Gastroesophageal sphincter (tissue), 4 donors: ENCODE data around the gene LITAFD. TPM values are rescaled to one million over a fixed set of nuclear protein-coding genes. Genes with fewer than 3 reads are reported as not detected.

Source experiments
- ATAC-seq: fragments of 150-250 bp; one replicate; pipeline ENCODE4 v1.9.1; 2016; ENCODE audit warnings: mild to moderate bottlenecking, moderate library complexity
- H3K27ac ChIP-seq, 4 donors: fragments of 200-600 bp; sonication (generic) in 3 of 4; 1 replicate in 3 of 4; 2 replicates in 1 of 4; pipeline ENCODE4 v1.5.1; 2016 to 2019
- H3K27me3 ChIP-seq: fragments of 200-600 bp; sonication (generic); one replicate; pipeline ENCODE4 v1.5.1; 2019
- H3K36me3 ChIP-seq, 2 donors: fragments of 200-600 bp; sonication (generic); one replicate each; pipeline ENCODE4 v1.5.1; 2019; ENCODE audit warnings: control low read depth in 1 of 2
- H3K4me1 ChIP-seq, 3 donors: fragments of 200-600 bp; sonication (generic); 1 replicate in 2 of 3; 2 replicates in 1 of 3; pipeline ENCODE4 v1.5.1; 2016 to 2019; ENCODE audit warnings: control low read depth in 2 of 3
- H3K4me3 ChIP-seq, 2 donors: fragments of 200-600 bp; sonication (generic); one replicate each; pipeline ENCODE4 v1.5.1; 2019; ENCODE audit warnings: mild to moderate bottlenecking in 1 of 2, moderate library complexity in 1 of 2
- H3K9me3 ChIP-seq, 3 donors: fragments of 200-600 bp; sonication (generic); one replicate each; pipeline ENCODE4 v1.5.1; 2017 to 2019; ENCODE audit warnings: control low read depth in 2 of 3
- EP300 ChIP-seq: sonication (generic); formaldehyde crosslinking; IDR thresholded peaks from one replicate; pipeline ENCODE4 v1.6.1; 2017; ENCODE audit warnings: antibody characterized with exemption, mild to moderate bottlenecking
- POLR2A ChIP-seq, 2 donors: fragments of 450-650 bp; IDR thresholded peaks; one replicate each; pipeline ENCODE4 v1.6.1; 2017; ENCODE audit warnings: antibody characterized with exemption in 2 of 2, mild to moderate bottlenecking in 2 of 2, moderate library complexity in 1 of 2
- POLR2AphosphoS5 ChIP-seq: sonication (generic); formaldehyde crosslinking; IDR thresholded peaks from one replicate; pipeline ENCODE4 v1.6.1; 2017; ENCODE audit warnings: antibody characterized with exemption
- WGBS, 2 donors: methylation state at CpG; one replicate each; pipeline ENCODE4 v1.1.5; 2018; ENCODE audit warnings: low coverage in 1 of 2; 5-methylcytosine and 5-hydroxymethylcytosine counted together
- total RNA-seq, 4 donors: library from RNA; depleted of rRNA; stranded (reverse); fragments of >200 nt; gene quantifications; one replicate each; pipeline ENCODE4 v1.1.0, GENCODE V29; 2016
- TF ChIP-seq, protein P1 (sequence below), 4 experiments: fragments of 200-600 bp in 2 of 4; fragments of 450-650 bp in 2 of 4; sonication (generic) in 1 of 4; IDR thresholded peaks; one replicate each; pipeline ENCODE4 v1.5.1; 2017 to 2019; ENCODE audit warnings: antibody characterized with exemption in 4 of 4, mild to moderate bottlenecking in 2 of 4, moderate library complexity in 2 of 4

Gene LITAFD
- total RNA-seq, 4 donors from 2014 or later, result not detected

DNA sequence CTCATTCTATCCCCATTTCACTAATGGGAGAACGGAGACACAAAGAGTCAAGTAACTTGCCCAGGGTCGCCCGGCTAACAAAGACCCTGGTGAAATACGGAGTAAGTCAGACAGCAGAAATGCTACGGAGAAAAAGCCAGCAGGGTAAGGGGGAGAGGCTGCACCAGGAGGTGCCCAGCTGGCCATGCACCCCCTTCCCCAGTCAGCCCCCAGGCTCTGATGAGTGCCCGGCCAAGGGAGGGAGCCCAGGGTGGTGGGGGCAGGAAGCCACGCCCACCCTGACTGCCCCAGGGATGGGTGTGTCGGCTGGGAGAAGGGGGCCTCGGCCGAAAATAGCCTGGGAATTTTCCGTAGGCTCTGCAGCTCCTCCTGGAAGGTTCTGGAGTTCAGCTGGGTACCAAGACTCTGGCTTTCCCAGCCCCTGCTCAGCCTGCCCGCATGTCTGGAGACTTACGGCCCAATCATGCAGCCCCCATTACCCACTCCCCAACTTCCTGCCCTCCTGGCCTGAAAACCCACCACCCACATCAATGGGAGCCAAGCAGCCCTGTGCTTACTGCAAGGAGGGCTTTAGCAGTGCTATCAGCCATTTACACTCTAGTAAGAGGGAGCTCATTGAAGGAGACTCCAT lies 17.6 kb upstream of the LITAFD start:
- no peaks in the 10 kb centered on the region for H3K9me3 ChIP-seq
- H3K27ac ChIP-seq, result peak overlapping the region in 3 of 4 donors; percentile 25 to 87 (median 86)
- no peak for ATAC-seq
- no peak for TF ChIP-seq EP300
- TF ChIP-seq POLR2AphosphoS5, result no peak
- TF ChIP-seq, protein P1, sequence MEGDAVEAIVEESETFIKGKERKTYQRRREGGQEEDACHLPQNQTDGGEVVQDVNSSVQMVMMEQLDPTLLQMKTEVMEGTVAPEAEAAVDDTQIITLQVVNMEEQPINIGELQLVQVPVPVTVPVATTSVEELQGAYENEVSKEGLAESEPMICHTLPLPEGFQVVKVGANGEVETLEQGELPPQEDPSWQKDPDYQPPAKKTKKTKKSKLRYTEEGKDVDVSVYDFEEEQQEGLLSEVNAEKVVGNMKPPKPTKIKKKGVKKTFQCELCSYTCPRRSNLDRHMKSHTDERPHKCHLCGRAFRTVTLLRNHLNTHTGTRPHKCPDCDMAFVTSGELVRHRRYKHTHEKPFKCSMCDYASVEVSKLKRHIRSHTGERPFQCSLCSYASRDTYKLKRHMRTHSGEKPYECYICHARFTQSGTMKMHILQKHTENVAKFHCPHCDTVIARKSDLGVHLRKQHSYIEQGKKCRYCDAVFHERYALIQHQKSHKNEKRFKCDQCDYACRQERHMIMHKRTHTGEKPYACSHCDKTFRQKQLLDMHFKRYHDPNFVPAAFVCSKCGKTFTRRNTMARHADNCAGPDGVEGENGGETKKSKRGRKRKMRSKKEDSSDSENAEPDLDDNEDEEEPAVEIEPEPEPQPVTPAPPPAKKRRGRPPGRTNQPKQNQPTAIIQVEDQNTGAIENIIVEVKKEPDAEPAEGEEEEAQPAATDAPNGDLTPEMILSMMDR (IDR thresholded peaks at IDR 0.05), result no peak
- TF ChIP-seq POLR2A (IDR thresholded peaks at IDR 0.05), result no peak
- H3K4me1 ChIP-seq, result peaks cover 0 to 93% (median 41%) of the 10 kb centered on the region in 3 donors
- no peak overlapping the region for H3K4me3 ChIP-seq
- whole genome bisulfite sequencing, 2 donors, result 56 to 100% methylated on average over 1 to 4 of the region's 13 CpGs
- H3K36me3 ChIP-seq, result no peaks in the 10 kb centered on the region
- no peaks in the 10 kb centered on the region for H3K27me3 ChIP-seq

- Histone ChIP-seq H3K4me3 (peak overlapping the region in 1 of 2 donors; percentile 84), H3K27ac (peak overlapping the region in 3 of 4 donors; percentile 86 to 89 (median 87)), H3K4me1 (peaks cover 0 to 88% (median 41%) of the 10 kb centered on the region in 3 donors), H3K27me3 (no peaks in the 10 kb centered on the region), H3K36me3 (no peaks in the 10 kb centered on the region), H3K9me3 (no peaks in the 10 kb centered on the region)
- TF ChIP-seq EP300 (no peak), POLR2AphosphoS5 (no peak), POLR2A (IDR thresholded peaks at IDR 0.05) (no peak)
- TF ChIP-seq, protein P1 (IDR thresholded peaks at IDR 0.05), result no peak
- ATAC-seq, result no peak
- 87 to 88% methylated on average over 3 to 12 of the region's 14 CpGs for WGBS, 2 donors
Observed at GRCh38 chr16:8865145-8865882, 16.8 kb upstream of the LITAFD start.

- Histone ChIP-seq H3K4me1 (peaks cover 0 to 78% (median 39%) of the 10 kb centered on the region in 3 donors), H3K27me3 (no peaks in the 10 kb centered on the region), H3K9me3 (no peaks in the 10 kb centered on the region), H3K4me3 (peak overlapping the region; percentile 53 to 84), H3K36me3 (no peaks in the 10 kb centered on the region), H3K27ac (peak overlapping the region in 3 of 4 donors; percentile 86 to 89 (median 87))
- 20 to 30% methylated on average over 2 of the region's 30 CpGs for WGBS, 2 donors
- TF ChIP-seq, protein P1 (IDR thresholded peaks at IDR 0.05), result no peak
- ATAC-seq, result peak; percentile 7
Observed at GRCh38 chr16:8866118-8866883, 15.8 kb upstream of the LITAFD start.

- WGBS, 2 donors, result 14 to 25% methylated on average over 3 to 9 of the region's 16 CpGs
- H3K27ac ChIP-seq, result peak overlapping the region in 3 of 4 donors; percentile 86 to 89 (median 87)
- no peak for ATAC-seq
Observed at GRCh38 chr16:8866884-8867215, 15.3 kb upstream of the LITAFD start.

More at GRCh38 chr16:8866884-8867215, 15.3 kb upstream of the LITAFD start:
- no peak for TF ChIP-seq EP300
- no peak for TF ChIP-seq POLR2AphosphoS5
- TF ChIP-seq, protein P1 (IDR thresholded peaks at IDR 0.05), result no peak
- no peak for TF ChIP-seq POLR2A (IDR thresholded peaks at IDR 0.05)
- H3K4me3 ChIP-seq, result peak overlapping the region; percentile 53 to 84
- no peaks in the 10 kb centered on the region for H3K9me3 ChIP-seq
- no peaks in the 10 kb centered on the region for H3K36me3 ChIP-seq
- H3K4me1 ChIP-seq, result peaks cover 0 to 72% (median 35%) of the 10 kb centered on the region in 3 donors
- no peaks in the 10 kb centered on the region for H3K27me3 ChIP-seq
